ENCODE results near the gene GRIK1. TPM values are rescaled to one million over a fixed set of nuclear protein-coding genes. Genes with fewer than 3 reads are reported as not detected.

Gene GRIK1
- total RNA-seq, 2 experiments from 2014 or later: not detected

GRCh38 chr21:29933088-29933487 lies 6.7 kb downstream of the GRIK1 start:
- no peak for ATAC-seq
- no peak for DNase-seq
- POLR2A ChIA-PET: no interaction called here
- H3K4me3 Mint-ChIP-seq: no peak overlapping the region
- no peaks in the 10 kb centered on the region for H3K36me3 Mint-ChIP-seq (ENCODE audit: low read depth)
- no peaks in the 10 kb centered on the region for H3K9me3 Mint-ChIP-seq
- no peaks in the 10 kb centered on the region for H3K4me1 Mint-ChIP-seq (ENCODE audit: low read depth)
- no peak for TF ChIP-seq CTCF (IDR thresholded peaks at IDR 0.05)
- intact Hi-C loops (cut with micrococcal nuclease): no loop called here
- peaks cover 13% of the 10 kb centered on the region for H3K27me3 Mint-ChIP-seq
- H3K27ac Mint-ChIP-seq: no peak overlapping the region
- CTCF ChIA-PET: no interaction called here

GRCh38 chr21:29928537-29928936 lies 11.3 kb downstream of the GRIK1 start:
- DNase-seq: no peak
- no peak for ATAC-seq
- no peaks in the 10 kb centered on the region for H3K9me3 Mint-ChIP-seq
- H3K4me3 Mint-ChIP-seq: no peak overlapping the region
- no peaks in the 10 kb centered on the region for H3K27me3 Mint-ChIP-seq
- CTCF ChIA-PET: no interaction called here
- no peak for TF ChIP-seq CTCF (IDR thresholded peaks at IDR 0.05)
- no peak overlapping the region for H3K27ac Mint-ChIP-seq
- no peaks in the 10 kb centered on the region for H3K36me3 Mint-ChIP-seq (ENCODE audit: low read depth)
- intact Hi-C loops (cut with micrococcal nuclease): no loop called here
- POLR2A ChIA-PET: no interaction called here
- no peaks in the 10 kb centered on the region for H3K4me1 Mint-ChIP-seq (ENCODE audit: low read depth)

GRCh38 chr21:29920938-29921337 lies 18.9 kb downstream of the GRIK1 start:
- ChIA-PET POLR2A (no interaction called here), CTCF (interaction anchor here (0.6 kb wide), 1 partner anchor 55 kb away, joined by 3 read pairs; no protein-coding TSS in a partner anchor)
- ATAC-seq (no peak), DNase-seq (no peak)
- TF ChIP-seq CTCF (IDR thresholded peaks at IDR 0.05): no peak
- no peaks in the 10 kb centered on the region for H3K36me3 Mint-ChIP-seq (ENCODE audit: low read depth)
- intact Hi-C loops (cut with micrococcal nuclease): no loop called here
- H3K4me1 Mint-ChIP-seq (ENCODE audit: low read depth): no peaks in the 10 kb centered on the region
- no peak overlapping the region for H3K4me3 Mint-ChIP-seq
- H3K27ac Mint-ChIP-seq: no peak overlapping the region
- H3K9me3 Mint-ChIP-seq: no peaks in the 10 kb centered on the region
- no peaks in the 10 kb centered on the region for H3K27me3 Mint-ChIP-seq

GRCh38 chr21:29914326-29914725 lies 25.5 kb downstream of the GRIK1 start:
- no peaks in the 10 kb centered on the region for H3K36me3 Mint-ChIP-seq (ENCODE audit: low read depth)
- H3K27ac Mint-ChIP-seq: no peak overlapping the region
- H3K4me1 Mint-ChIP-seq (ENCODE audit: low read depth): no peaks in the 10 kb centered on the region
- intact Hi-C loops (cut with micrococcal nuclease): no loop called here
- no peaks in the 10 kb centered on the region for H3K9me3 Mint-ChIP-seq
- ChIA-PET CTCF (no interaction called here), POLR2A (no interaction called here)
- DNase-seq (no peak), ATAC-seq (no peak)
- no peak for TF ChIP-seq CTCF (IDR thresholded peaks at IDR 0.05)
- peaks cover 3% of the 10 kb centered on the region for H3K27me3 Mint-ChIP-seq
- no peak overlapping the region for H3K4me3 Mint-ChIP-seq

GRCh38 chr21:29909571-29909970 lies 30.2 kb downstream of the GRIK1 start:
- CTCF ChIA-PET: no interaction called here
- ATAC-seq (no peak), DNase-seq (no peak)
- Mint-ChIP-seq H3K9me3 (no peaks in the 10 kb centered on the region), H3K27ac (no peak overlapping the region), H3K4me1 (ENCODE audit: low read depth) (no peaks in the 10 kb centered on the region), H3K27me3 (peaks cover 2% of the 10 kb centered on the region), H3K4me3 (no peak overlapping the region), H3K36me3 (ENCODE audit: low read depth) (no peaks in the 10 kb centered on the region)
- POLR2A ChIA-PET: no interaction called here
- TF ChIP-seq CTCF (IDR thresholded peaks at IDR 0.05): no peak
- intact Hi-C loops (cut with micrococcal nuclease): no loop called here
